Measurements from ENCODE around the gene IL19. TPM values are rescaled to one million over a fixed set of nuclear protein-coding genes. Genes with fewer than 3 reads are reported as not detected.
A peak's percentile ranks its signal among the peaks of the same experiment; 100 is the strongest.

IL19 gene
- total and polyA plus RNA-seq, 9 of the 15 experiments (the other 6 are each of a cell fraction or from before 2014, with no cell fraction given) = not detected

GRCh38 chr1:206816390-206817287 is 46.1 kb downstream of the IL19 start (continued):
- TF ChIP-seq E2F8 (IDR thresholded peaks at IDR 0.05; ENCODE audit: low read depth, partially characterized antibody) (no peak), ZNF318 (IDR thresholded peaks at IDR 0.05; ENCODE audit: borderline replicate concordance in 1 of 2, low read depth in 1 of 2) (peak in 1 of 2 experiments; percentile 29; a peak in 2 of 4 replicates), KDM1A (IDR thresholded peaks at IDR 0.05) (peak in 1 of 2 experiments; percentile 4; a peak in 1 of 4 replicates), KLF16 (IDR thresholded peaks at IDR 0.05) (peak; percentile 49; the same call in 1 of the 2 replicates), GATA2 (CRISPR knock-in tag; IDR thresholded peaks at IDR 0.05) (peak; percentile 64), ZNF644 (tag; IDR thresholded peaks at IDR 0.05; ENCODE audit: low read depth) (0 out of 2 replicates have a peak, but pooled peaks have one; percentile 26), FOXJ3 (CRISPR knock-in tag; IDR thresholded peaks at IDR 0.05) (no peak), GTF2F1 (IDR thresholded peaks at IDR 0.05; ENCODE audit: low read depth, low read length) (no peak), ZNF583 (CRISPR knock-in tag; IDR thresholded peaks at IDR 0.05) (no peak), ATF1 (CRISPR knock-in tag; IDR thresholded peaks at IDR 0.05) (no peak), ATF1 (tag; IDR thresholded peaks at IDR 0.05) (peak; percentile 73), NRF1 (conservative IDR thresholded peaks at IDR 0.05 in 1 of 2, IDR thresholded peaks at IDR 0.05 in 1 of 2) (peak; percentile 93 to 94), PKNOX1 (IDR thresholded peaks at IDR 0.05) (peak; percentile 35; the same call in 1 of the 2 replicates), YY1 (IDR thresholded peaks at IDR 0.05; ENCODE audit: borderline replicate concordance in 1 of 3, control insufficient read depth in 1 of 3, extremely low read depth in 1 of 3, insufficient read depth in 3 of 3, insufficient read length in 1 of 3, insufficient replicate concordance in 2 of 3, low read depth in 1 of 3, low read length in 2 of 3) (peak; percentile 38 to 90 (median 43))

Measured in K562 (cell line).